Measurements from ENCODE around the gene USP34.
"Not testable (repeated sequence)": the region's sequence is repeated elsewhere in the genome, so short reads cannot be mapped to it uniquely, and the experiment has no call there.

DNA sequence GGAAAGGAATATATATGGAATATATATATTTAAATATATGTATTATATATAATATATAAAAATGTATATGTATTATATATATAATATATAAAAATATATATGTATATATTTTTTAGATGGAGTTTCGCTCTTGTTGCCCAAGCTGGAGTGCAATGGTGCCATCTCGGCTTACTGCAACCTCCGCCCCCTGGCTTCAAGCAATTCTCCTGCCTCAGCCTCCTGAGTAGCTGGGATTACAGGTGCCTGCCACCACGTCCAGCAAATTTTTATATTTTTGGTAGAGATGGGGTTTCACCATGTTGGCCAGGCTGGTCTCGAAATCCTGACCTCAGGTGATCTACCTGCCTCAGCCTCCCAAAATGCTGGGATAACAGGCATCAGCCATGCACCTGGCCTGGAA lies 322.8 kb downstream of the USP34 start:
- TF ChIP-seq, protein P1, sequence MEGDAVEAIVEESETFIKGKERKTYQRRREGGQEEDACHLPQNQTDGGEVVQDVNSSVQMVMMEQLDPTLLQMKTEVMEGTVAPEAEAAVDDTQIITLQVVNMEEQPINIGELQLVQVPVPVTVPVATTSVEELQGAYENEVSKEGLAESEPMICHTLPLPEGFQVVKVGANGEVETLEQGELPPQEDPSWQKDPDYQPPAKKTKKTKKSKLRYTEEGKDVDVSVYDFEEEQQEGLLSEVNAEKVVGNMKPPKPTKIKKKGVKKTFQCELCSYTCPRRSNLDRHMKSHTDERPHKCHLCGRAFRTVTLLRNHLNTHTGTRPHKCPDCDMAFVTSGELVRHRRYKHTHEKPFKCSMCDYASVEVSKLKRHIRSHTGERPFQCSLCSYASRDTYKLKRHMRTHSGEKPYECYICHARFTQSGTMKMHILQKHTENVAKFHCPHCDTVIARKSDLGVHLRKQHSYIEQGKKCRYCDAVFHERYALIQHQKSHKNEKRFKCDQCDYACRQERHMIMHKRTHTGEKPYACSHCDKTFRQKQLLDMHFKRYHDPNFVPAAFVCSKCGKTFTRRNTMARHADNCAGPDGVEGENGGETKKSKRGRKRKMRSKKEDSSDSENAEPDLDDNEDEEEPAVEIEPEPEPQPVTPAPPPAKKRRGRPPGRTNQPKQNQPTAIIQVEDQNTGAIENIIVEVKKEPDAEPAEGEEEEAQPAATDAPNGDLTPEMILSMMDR (IDR thresholded peaks at IDR 0.05) = not testable (repeated sequence)
- TF ChIP-seq, protein P2, sequence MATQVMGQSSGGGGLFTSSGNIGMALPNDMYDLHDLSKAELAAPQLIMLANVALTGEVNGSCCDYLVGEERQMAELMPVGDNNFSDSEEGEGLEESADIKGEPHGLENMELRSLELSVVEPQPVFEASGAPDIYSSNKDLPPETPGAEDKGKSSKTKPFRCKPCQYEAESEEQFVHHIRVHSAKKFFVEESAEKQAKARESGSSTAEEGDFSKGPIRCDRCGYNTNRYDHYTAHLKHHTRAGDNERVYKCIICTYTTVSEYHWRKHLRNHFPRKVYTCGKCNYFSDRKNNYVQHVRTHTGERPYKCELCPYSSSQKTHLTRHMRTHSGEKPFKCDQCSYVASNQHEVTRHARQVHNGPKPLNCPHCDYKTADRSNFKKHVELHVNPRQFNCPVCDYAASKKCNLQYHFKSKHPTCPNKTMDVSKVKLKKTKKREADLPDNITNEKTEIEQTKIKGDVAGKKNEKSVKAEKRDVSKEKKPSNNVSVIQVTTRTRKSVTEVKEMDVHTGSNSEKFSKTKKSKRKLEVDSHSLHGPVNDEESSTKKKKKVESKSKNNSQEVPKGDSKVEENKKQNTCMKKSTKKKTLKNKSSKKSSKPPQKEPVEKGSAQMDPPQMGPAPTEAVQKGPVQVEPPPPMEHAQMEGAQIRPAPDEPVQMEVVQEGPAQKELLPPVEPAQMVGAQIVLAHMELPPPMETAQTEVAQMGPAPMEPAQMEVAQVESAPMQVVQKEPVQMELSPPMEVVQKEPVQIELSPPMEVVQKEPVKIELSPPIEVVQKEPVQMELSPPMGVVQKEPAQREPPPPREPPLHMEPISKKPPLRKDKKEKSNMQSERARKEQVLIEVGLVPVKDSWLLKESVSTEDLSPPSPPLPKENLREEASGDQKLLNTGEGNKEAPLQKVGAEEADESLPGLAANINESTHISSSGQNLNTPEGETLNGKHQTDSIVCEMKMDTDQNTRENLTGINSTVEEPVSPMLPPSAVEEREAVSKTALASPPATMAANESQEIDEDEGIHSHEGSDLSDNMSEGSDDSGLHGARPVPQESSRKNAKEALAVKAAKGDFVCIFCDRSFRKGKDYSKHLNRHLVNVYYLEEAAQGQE (IDR thresholded peaks at IDR 0.05; ENCODE audit: insufficient read depth in 1 of 2, low read depth in 2 of 2, low read length in 1 of 2) = not testable (repeated sequence)
- TF ChIP-seq POLR2AphosphoS5 (IDR thresholded peaks at IDR 0.05; ENCODE audit: low read depth, low read length) = not testable (repeated sequence)
